HCT116 (cell line): ENCODE measurements around the gene SUCLG2. TPM values are rescaled to one million over a fixed set of nuclear protein-coding genes. Genes with fewer than 3 reads are reported as not detected.

Experiments
- ATAC-seq: fragments of 200-7000 bp; cut with Tn5 transposase; 2 replicates; pipeline ENCODE4 v1.9.1; 2020; ENCODE audit warnings: mild to moderate bottlenecking, moderate library complexity
- BruUV-seq: library from RNA; stranded (reverse); fragments of 400-500 nt; replicated peaks from 2 replicates; lab custom pipeline; 2021; lab: Mats Ljungman, UMichigan
- CTCF ChIA-PET: fragments of 300-600 bp; sonication (Branson Sonifier 250); formaldehyde crosslinking; loops from one replicate; lab custom pipeline; 2021; ENCODE audit warnings: antibody characterized with exemption; lab: Charles Lee
- POLR2A ChIA-PET: fragments of 300-600, 350-600 bp; sonication (Branson Sonifier 250); formaldehyde crosslinking; loops from one replicate; lab custom pipeline; 2021; ENCODE audit warnings: antibody characterized with exemption; lab: Charles Lee
- RAD21 ChIA-PET, 2 experiments: fragments of 300-600 bp; sonication (Branson Sonifier 250); formaldehyde crosslinking; loops; one replicate each; lab custom pipeline; 2023; ENCODE audit warnings: low total read pairs in 2 of 2; ENCODE audit not compliant: uncharacterized antibody in 2 of 2, unreplicated experiment in 2 of 2, low non-redundant PET in 1 of 2; lab: Charles Lee
- DNase-seq: peaks from one replicate; pipeline ENCODE4 v3.0.0-alpha.2; 2010; ENCODE audit warnings: low read depth, low spot score
- H2AFZ ChIP-seq: fragments of 200-600 bp; shearing (Covaris generic), sonication (generic); 2 replicates; pipeline ENCODE4 v1.6.1; 2017; ENCODE audit warnings: low read depth, mixed run types, mixed read lengths, antibody characterized with exemption, low read length; ENCODE audit not compliant: poor library complexity, severe bottlenecking
- H3K27ac ChIP-seq: 2 replicates; pipeline ENCODE4 v1.5.1; 2012; ENCODE audit warnings: low read depth, low read length
- H3K27me3 ChIP-seq: fragments of 200-600 bp; sonication (generic); 2 replicates; pipeline ENCODE4 v1.6.1; 2016; ENCODE audit warnings: mixed run types, low read length, mixed read lengths; ENCODE audit not compliant: insufficient read depth
- H3K36me3 ChIP-seq, 2 experiments: fragments of 200-500 bp in 1 of 2; fragments of 200-600 bp in 1 of 2; sonication (Bioruptor generic) in 1 of 2; sonication (generic) in 1 of 2; 2 replicates each; pipeline versions ENCODE4 v1.5.1 to v1.6.1; 2014 to 2016; ENCODE audit warnings: low read length in 2 of 2, inconsistent platforms in 1 of 2, mixed read lengths in 1 of 2, mixed run types in 1 of 2; ENCODE audit not compliant: insufficient read depth in 2 of 2, control insufficient read depth in 1 of 2
- H3K4me1 ChIP-seq, 2 experiments: fragments of 200-600 bp in 1 of 2; sonication (generic) in 1 of 2; 2 replicates each; pipeline versions ENCODE4 v1.5.1 to v1.6.1; 2012 to 2017; ENCODE audit warnings: low read length in 2 of 2, inconsistent platforms in 1 of 2, mild to moderate bottlenecking in 1 of 2, mixed read lengths in 1 of 2, mixed run types in 1 of 2, moderate library complexity in 1 of 2; ENCODE audit not compliant: insufficient read depth in 2 of 2, control insufficient read depth in 1 of 2
- H3K4me2 ChIP-seq: fragments of 200-600 bp; sonication (generic); 2 replicates; pipeline ENCODE4 v1.6.1; 2017; ENCODE audit warnings: mixed run types, low read length, mixed read lengths
- H3K4me3 ChIP-seq, 2 experiments: fragments of 200-600 bp in 1 of 2; sonication (generic) in 1 of 2; replicated peaks in 1 of 2; 2 replicates each; pipeline ENCODE4 v1.5.1; 2011 to 2016; ENCODE audit warnings: low read length in 2 of 2, control low read depth in 1 of 2, low read depth in 1 of 2, mild to moderate bottlenecking in 1 of 2, mixed read lengths in 1 of 2, mixed run types in 1 of 2
- H3K79me2 ChIP-seq: fragments of 200-600 bp; sonication (generic); 2 replicates; pipeline ENCODE4 v1.6.1; 2017; ENCODE audit warnings: mild to moderate bottlenecking, mixed run types, low read length, moderate library complexity, mixed read lengths; ENCODE audit not compliant: insufficient read depth
- H3K9ac ChIP-seq: fragments of 200-600 bp; sonication (generic); 2 replicates; pipeline ENCODE4 v1.6.1; 2016; ENCODE audit warnings: low read length, mixed read lengths
- H3K9me2 ChIP-seq: fragments of 200-600 bp; sonication (generic), shearing (Covaris generic); 2 replicates; pipeline ENCODE4 v1.6.1; 2017; ENCODE audit warnings: mixed run types, mild to moderate bottlenecking, moderate library complexity; ENCODE audit not compliant: insufficient read depth
- H3K9me3 ChIP-seq, 2 experiments: fragments of 200-500 bp in 1 of 2; fragments of 200-600 bp in 1 of 2; sonication (Bioruptor generic) in 1 of 2; sonication (generic) in 1 of 2; 2 replicates each; pipeline ENCODE4 v1.6.1; 2014 to 2017; ENCODE audit warnings: low read length in 2 of 2, mixed read lengths in 2 of 2, inconsistent platforms in 1 of 2, low read depth in 1 of 2, mild to moderate bottlenecking in 1 of 2, mixed run types in 1 of 2, moderate library complexity in 1 of 2; ENCODE audit not compliant: control insufficient read depth in 1 of 2, insufficient read depth in 1 of 2
- H4K20me1 ChIP-seq: fragments of 200-600 bp; sonication (generic), shearing (Covaris generic); 2 replicates; pipeline ENCODE4 v1.6.1; 2017; ENCODE audit warnings: mixed run types, mild to moderate bottlenecking, moderate library complexity; ENCODE audit not compliant: insufficient read depth
- CBX3 ChIP-seq: IDR thresholded peaks from 2 replicates; pipeline ENCODE4 v1.6.1; 2012; ENCODE audit warnings: low read depth
- EGR1 ChIP-seq: IDR thresholded peaks from 2 replicates; pipeline ENCODE4 v1.6.1; 2012; ENCODE audit warnings: low read depth
- ELF1 ChIP-seq: IDR thresholded peaks from 2 replicates; pipeline ENCODE4 v1.6.1; 2012; ENCODE audit warnings: low read depth, borderline replicate concordance
- EZH2 ChIP-seq: fragments of 200-600 bp; sonication (generic); IDR thresholded peaks from 2 replicates; pipeline ENCODE4 v1.6.1; 2017; ENCODE audit warnings: antibody characterized with exemption, mixed run types
- EZH2phosphoT487 ChIP-seq: fragments of 200-600 bp; IDR thresholded peaks from 2 replicates; pipeline ENCODE4 v1.6.1; 2018; ENCODE audit warnings: antibody characterized with exemption, borderline replicate concordance
- FOSL1 ChIP-seq: IDR thresholded peaks from 2 replicates; pipeline ENCODE4 v1.6.1; 2012; ENCODE audit warnings: low read depth
- JUND ChIP-seq: IDR thresholded peaks from 2 replicates; pipeline ENCODE4 v1.6.1; 2012
- POLR2A ChIP-seq: IDR thresholded peaks from 2 replicates; pipeline ENCODE4 v1.7.0; 2011; ENCODE audit warnings: borderline replicate concordance; ENCODE audit not compliant: insufficient read depth, insufficient read length; ENCODE audit errors: extremely low read depth
- POLR2AphosphoS5 ChIP-seq: IDR thresholded peaks from 2 replicates; pipeline ENCODE4 v1.6.1; 2011; ENCODE audit warnings: mild to moderate bottlenecking, low read depth, low read length, moderate library complexity
- RAD21 ChIP-seq: IDR thresholded peaks from 2 replicates; pipeline ENCODE4 v1.6.1; 2012; ENCODE audit warnings: low read depth, mild to moderate bottlenecking
- SP1 ChIP-seq: IDR thresholded peaks from 2 replicates; pipeline ENCODE4 v1.6.1; 2012; ENCODE audit warnings: low read depth
- SRF ChIP-seq: IDR thresholded peaks from 2 replicates; pipeline ENCODE4 v1.6.1; 2012; ENCODE audit warnings: low read depth
- YY1 ChIP-seq: IDR thresholded peaks from 2 replicates; pipeline ENCODE4 v1.6.1; 2011; ENCODE audit warnings: low read length, low read depth, moderate library complexity, mild to moderate bottlenecking; ENCODE audit not compliant: insufficient replicate concordance; ENCODE audit errors: extremely low read depth
- ZFX ChIP-seq: fragments of 450-650 bp; IDR thresholded peaks from 2 replicates; pipeline ENCODE4 v1.6.1; 2017
- intact Hi-C: fragments of 100-400 bp; cut with micrococcal nuclease; formaldehyde crosslinking; loops from 2 replicates; pipeline ENCODE4 v1.10.0; 2022
- total RNA-seq: library from RNA; stranded (reverse); gene quantifications from one replicate; pipeline ENCODE4 v1.2.1, GENCODE V29; 2021; ENCODE audit not compliant: unreplicated experiment
- TF ChIP-seq, protein P1 (sequence below): IDR thresholded peaks from 2 replicates; pipeline ENCODE4 v1.6.1; 2012
- TF ChIP-seq, protein P2 (sequence below): IDR thresholded peaks from 2 replicates; pipeline ENCODE4 v1.6.1; 2011; ENCODE audit warnings: mild to moderate bottlenecking, low read length, moderate library complexity; ENCODE audit not compliant: insufficient replicate concordance; ENCODE audit errors: extremely low read depth
- TF ChIP-seq, protein P3 (sequence below), 3 experiments: fragments of 200-600 bp in 1 of 3; sonication (generic) in 1 of 3; IDR thresholded peaks in 2 of 3; conservative IDR thresholded peaks in 1 of 3; 2 replicates each; pipeline ENCODE4 v1.5.1; 2012 to 2017; ENCODE audit warnings: low read depth in 2 of 3, low read length in 2 of 3, antibody characterized with exemption in 1 of 3, borderline replicate concordance in 1 of 3, control low read depth in 1 of 3, mild to moderate bottlenecking in 1 of 3, mixed read lengths in 1 of 3, mixed run types in 1 of 3, moderate library complexity in 1 of 3; ENCODE audit not compliant: insufficient read depth in 1 of 3

Gene SUCLG2
- total RNA-seq, 1 experiment from 2014 or later, result 49.2 TPM

DNA sequence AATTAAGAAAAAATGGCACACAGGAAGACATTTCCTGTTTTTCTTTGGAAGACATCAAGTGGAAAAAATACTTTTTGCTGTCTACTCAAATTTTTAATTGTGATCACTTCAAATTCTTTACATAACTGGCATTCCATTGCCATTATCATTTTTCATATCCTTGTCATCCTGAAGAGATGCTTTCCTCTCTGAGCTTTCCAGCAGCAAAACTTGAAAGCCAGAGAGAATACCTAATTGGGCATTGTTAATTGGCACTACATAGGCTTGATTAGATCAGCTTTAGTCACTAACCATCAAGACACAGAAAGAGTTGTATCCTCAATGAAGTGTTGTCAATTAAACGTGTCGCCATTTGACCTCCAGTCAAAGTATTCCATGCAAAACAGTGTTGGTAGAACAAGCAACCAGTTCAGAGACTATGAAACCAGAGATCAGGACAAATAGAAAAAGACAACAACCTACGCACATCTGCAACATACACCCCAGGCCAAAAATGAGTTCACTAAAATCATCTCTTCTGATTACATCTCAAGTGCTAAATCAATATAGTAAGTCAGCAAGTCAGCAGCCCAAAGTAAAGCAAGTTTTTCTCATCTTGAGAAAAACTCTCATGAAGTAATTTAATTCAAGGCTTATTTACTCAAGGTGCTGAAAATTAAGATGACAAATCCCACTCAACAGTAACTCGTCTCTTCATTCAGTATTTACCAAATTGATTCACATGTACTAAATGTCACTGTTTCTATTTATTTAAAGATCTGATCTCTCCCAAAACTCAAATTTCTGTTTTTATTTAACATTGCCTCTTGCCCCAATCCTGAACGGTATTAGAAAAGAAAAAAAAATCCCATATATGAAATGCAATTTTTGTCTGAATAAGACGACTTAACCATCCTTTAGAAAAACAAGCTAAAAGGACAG, 123.0 kb downstream of the SUCLG2 start:
- ATAC-seq, result no peak
- H3K4me3 ChIP-seq, result no peak overlapping the region
- ChIA-PET CTCF (no interaction called here), POLR2A (no interaction called here), RAD21 (no interaction called here)
- no peak overlapping the region for H3K9ac ChIP-seq
- no peaks in the 10 kb centered on the region for H3K27me3 ChIP-seq
- H3K27ac ChIP-seq, result no peak overlapping the region
- no peaks in the 10 kb centered on the region for H3K79me2 ChIP-seq
- DNase-seq, result no peak
- TF ChIP-seq ELF1, result no peak
- TF ChIP-seq, protein P1, sequence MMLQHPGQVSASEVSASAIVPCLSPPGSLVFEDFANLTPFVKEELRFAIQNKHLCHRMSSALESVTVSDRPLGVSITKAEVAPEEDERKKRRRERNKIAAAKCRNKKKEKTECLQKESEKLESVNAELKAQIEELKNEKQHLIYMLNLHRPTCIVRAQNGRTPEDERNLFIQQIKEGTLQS, result no peak
- no peak for TF ChIP-seq JUND
- TF ChIP-seq, protein P2, sequence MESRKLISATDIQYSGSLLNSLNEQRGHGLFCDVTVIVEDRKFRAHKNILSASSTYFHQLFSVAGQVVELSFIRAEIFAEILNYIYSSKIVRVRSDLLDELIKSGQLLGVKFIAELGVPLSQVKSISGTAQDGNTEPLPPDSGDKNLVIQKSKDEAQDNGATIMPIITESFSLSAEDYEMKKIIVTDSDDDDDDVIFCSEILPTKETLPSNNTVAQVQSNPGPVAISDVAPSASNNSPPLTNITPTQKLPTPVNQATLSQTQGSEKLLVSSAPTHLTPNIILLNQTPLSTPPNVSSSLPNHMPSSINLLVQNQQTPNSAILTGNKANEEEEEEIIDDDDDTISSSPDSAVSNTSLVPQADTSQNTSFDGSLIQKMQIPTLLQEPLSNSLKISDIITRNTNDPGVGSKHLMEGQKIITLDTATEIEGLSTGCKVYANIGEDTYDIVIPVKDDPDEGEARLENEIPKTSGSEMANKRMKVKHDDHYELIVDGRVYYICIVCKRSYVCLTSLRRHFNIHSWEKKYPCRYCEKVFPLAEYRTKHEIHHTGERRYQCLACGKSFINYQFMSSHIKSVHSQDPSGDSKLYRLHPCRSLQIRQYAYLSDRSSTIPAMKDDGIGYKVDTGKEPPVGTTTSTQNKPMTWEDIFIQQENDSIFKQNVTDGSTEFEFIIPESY, result no peak
- no peak for TF ChIP-seq EZH2phosphoT487
- TF ChIP-seq ZFX, result no peak
- TF ChIP-seq, protein P3, sequence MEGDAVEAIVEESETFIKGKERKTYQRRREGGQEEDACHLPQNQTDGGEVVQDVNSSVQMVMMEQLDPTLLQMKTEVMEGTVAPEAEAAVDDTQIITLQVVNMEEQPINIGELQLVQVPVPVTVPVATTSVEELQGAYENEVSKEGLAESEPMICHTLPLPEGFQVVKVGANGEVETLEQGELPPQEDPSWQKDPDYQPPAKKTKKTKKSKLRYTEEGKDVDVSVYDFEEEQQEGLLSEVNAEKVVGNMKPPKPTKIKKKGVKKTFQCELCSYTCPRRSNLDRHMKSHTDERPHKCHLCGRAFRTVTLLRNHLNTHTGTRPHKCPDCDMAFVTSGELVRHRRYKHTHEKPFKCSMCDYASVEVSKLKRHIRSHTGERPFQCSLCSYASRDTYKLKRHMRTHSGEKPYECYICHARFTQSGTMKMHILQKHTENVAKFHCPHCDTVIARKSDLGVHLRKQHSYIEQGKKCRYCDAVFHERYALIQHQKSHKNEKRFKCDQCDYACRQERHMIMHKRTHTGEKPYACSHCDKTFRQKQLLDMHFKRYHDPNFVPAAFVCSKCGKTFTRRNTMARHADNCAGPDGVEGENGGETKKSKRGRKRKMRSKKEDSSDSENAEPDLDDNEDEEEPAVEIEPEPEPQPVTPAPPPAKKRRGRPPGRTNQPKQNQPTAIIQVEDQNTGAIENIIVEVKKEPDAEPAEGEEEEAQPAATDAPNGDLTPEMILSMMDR (IDR thresholded peaks at IDR 0.05 in 2 of 3, conservative IDR thresholded peaks at IDR 0.05 in 1 of 3; ENCODE audit: borderline replicate concordance in 1 of 3, insufficient read depth in 1 of 3, low read depth in 2 of 3, low read length in 2 of 3), result no peak
- TF ChIP-seq SP1, result no peak
- no peak for TF ChIP-seq FOSL1
- TF ChIP-seq CBX3, result no peak
- TF ChIP-seq EZH2, result no peak
- TF ChIP-seq SRF, result no peak
- no peak for TF ChIP-seq POLR2AphosphoS5
- TF ChIP-seq RAD21, result no peak
- no peak for TF ChIP-seq POLR2A
- no peak for TF ChIP-seq EGR1
- TF ChIP-seq YY1, result no peak
- intact Hi-C loops, result no loop called here
- H3K36me3 ChIP-seq, result no peaks in the 10 kb centered on the region
- no peak overlapping the region for H2AFZ ChIP-seq
- BruUV-seq, result no TSS peak
- no peaks in the 10 kb centered on the region for H3K9me3 ChIP-seq
- H3K9me2 ChIP-seq, result no peaks in the 10 kb centered on the region
- peaks cover 0 to 1% of the 10 kb centered on the region in 2 experiments; a peak in 1 of 4 replicates for H3K4me1 ChIP-seq
- H3K4me2 ChIP-seq, result no peak overlapping the region
- H4K20me1 ChIP-seq, result 0 out of 2 replicates have a peak, but pooled peaks cover 3% of the 10 kb centered on the region
